ENCODE results near the gene HELLS. TPM values are rescaled to one million over a fixed set of nuclear protein-coding genes. Genes with fewer than 3 reads are reported as not detected.
"Not testable (repeated sequence)": the region's sequence is repeated elsewhere in the genome, so short reads cannot be mapped to it uniquely, and the experiment has no call there.

The HELLS gene
- total RNA-seq, 1 experiment from 2014 or later, result 64.4 TPM

- BruUV-seq (replicated peaks), result no TSS peak
- Histone ChIP-seq H3K27ac (no peak overlapping the region), H3K4me3 (no peak overlapping the region), H3K36me3 (ENCODE audit: low read depth) (no peaks in the 10 kb centered on the region), H3K79me2 (ENCODE audit: low read depth) (no peaks in the 10 kb centered on the region), H3K9me2 (ENCODE audit: insufficient read depth) (no peaks in the 10 kb centered on the region), H2AFZ (no peak overlapping the region), H3K27me3 (ENCODE audit: insufficient read depth, low read depth) (no peaks in the 10 kb centered on the region), H3K4me2 (no peak overlapping the region), H4K20me1 (ENCODE audit: insufficient read depth) (no peaks in the 10 kb centered on the region), H3F3A (ENCODE audit: insufficient read depth, low read depth) (no peaks in the 10 kb centered on the region), H3K9me3 (ENCODE audit: insufficient read depth, low read depth) (no peaks in the 10 kb centered on the region), H3K4me1 (replicated peaks; ENCODE audit: insufficient read depth) (no peaks in the 10 kb centered on the region)
- no peak for TF ChIP-seq EZH2 (IDR thresholded peaks at IDR 0.05; ENCODE audit: low read depth)
- TF ChIP-seq CTCF (conservative IDR thresholded peaks at IDR 0.05), result no peak
- CTCF ChIA-PET, result no interaction called here
- DNase-seq, result no peak
- intact Hi-C loops (cut with micrococcal nuclease; ENCODE audit: unreplicated experiment), result no loop called here
- POLR2A ChIA-PET (ENCODE audit: unreplicated experiment), result no interaction called here
These were observed 20.9 kb upstream of the HELLS start for GRCh38 chr10:94524711-94525110.

- H2AFZ ChIP-seq; H3K4me2 ChIP-seq; DNase-seq; intact Hi-C loops (cut with micrococcal nuclease; ENCODE audit: unreplicated experiment); POLR2A ChIA-PET (ENCODE audit: unreplicated experiment); H3K36me3 ChIP-seq (ENCODE audit: low read depth); H3K9me3 ChIP-seq (ENCODE audit: insufficient read depth, low read depth); H3K27me3 ChIP-seq (ENCODE audit: insufficient read depth, low read depth); H4K20me1 ChIP-seq (ENCODE audit: insufficient read depth); H3F3A ChIP-seq (ENCODE audit: insufficient read depth, low read depth); H3K27ac ChIP-seq; H3K79me2 ChIP-seq (ENCODE audit: low read depth); H3K4me3 ChIP-seq; CTCF ChIA-PET; BruUV-seq (replicated peaks); H3K4me1 ChIP-seq (replicated peaks; ENCODE audit: insufficient read depth); H3K9me2 ChIP-seq (ENCODE audit: insufficient read depth): not testable (repeated sequence)
These were observed 14.0 kb upstream of the HELLS start for GRCh38 chr10:94531550-94531949.

- Histone ChIP-seq H3K9me3 (ENCODE audit: insufficient read depth, low read depth) (no peaks in the 10 kb centered on the region), H3K27me3 (ENCODE audit: insufficient read depth, low read depth) (no peaks in the 10 kb centered on the region), H3F3A (ENCODE audit: insufficient read depth, low read depth) (no peaks in the 10 kb centered on the region), H3K27ac (no peak overlapping the region), H3K79me2 (ENCODE audit: low read depth) (no peaks in the 10 kb centered on the region), H3K4me1 (replicated peaks; ENCODE audit: insufficient read depth) (no peaks in the 10 kb centered on the region), H3K9me2 (ENCODE audit: insufficient read depth) (no peaks in the 10 kb centered on the region), H4K20me1 (ENCODE audit: insufficient read depth) (no peaks in the 10 kb centered on the region), H2AFZ (no peak overlapping the region), H3K4me3 (no peak overlapping the region), H3K36me3 (ENCODE audit: low read depth) (no peaks in the 10 kb centered on the region), H3K4me2 (no peak overlapping the region)
- POLR2A ChIA-PET (ENCODE audit: unreplicated experiment), result interaction anchor here (0.6 kb wide), 1 partner anchor 753 kb away, joined by 3 read pairs; no protein-coding TSS in a partner anchor
- BruUV-seq (replicated peaks), result no TSS peak
- CTCF ChIA-PET, result no interaction called here
- TF ChIP-seq CTCF (conservative IDR thresholded peaks at IDR 0.05) (no peak), EZH2 (IDR thresholded peaks at IDR 0.05; ENCODE audit: low read depth) (no peak)
- intact Hi-C loops (cut with micrococcal nuclease; ENCODE audit: unreplicated experiment), result no loop called here
- DNase-seq, result no peak
These were observed 12.6 kb upstream of the HELLS start for GRCh38 chr10:94533027-94533426.

- POLR2A ChIA-PET (ENCODE audit: unreplicated experiment); intact Hi-C loops (cut with micrococcal nuclease; ENCODE audit: unreplicated experiment): not testable (repeated sequence)
These were observed 3.3 kb upstream of the HELLS start for GRCh38 chr10:94542282-94542681.

More at GRCh38 chr10:94542282-94542681, 3.3 kb upstream of the HELLS start:
- H3K36me3 ChIP-seq (ENCODE audit: low read depth); H3K4me2 ChIP-seq; H3K9me3 ChIP-seq (ENCODE audit: insufficient read depth, low read depth); H3K27me3 ChIP-seq (ENCODE audit: insufficient read depth, low read depth); H4K20me1 ChIP-seq (ENCODE audit: insufficient read depth); DNase-seq; BruUV-seq (replicated peaks); H3K27ac ChIP-seq; CTCF ChIA-PET; H3K4me3 ChIP-seq; H3K9me2 ChIP-seq (ENCODE audit: insufficient read depth); H2AFZ ChIP-seq: not testable (repeated sequence)
- Histone ChIP-seq H3K79me2 (ENCODE audit: low read depth) (peaks cover 15% of the 10 kb centered on the region), H3K4me1 (replicated peaks; ENCODE audit: insufficient read depth) (peaks cover 19% of the 10 kb centered on the region), H3F3A (ENCODE audit: insufficient read depth, low read depth) (peaks cover 14% of the 10 kb centered on the region; the same call in 1 of the 2 replicates)

All from PC-9 (cell line).